K562 (cell line): ENCODE measurements around the gene DOCK8.

Experiments
- CTCF ChIP-seq, 3 experiments: IDR thresholded peaks in 2 of 3; conservative IDR thresholded peaks in 1 of 3; 2 replicates each; pipeline ENCODE4 v1.5.1; 2011 to 2012; ENCODE audit warnings: low read length in 3 of 3, mild to moderate bottlenecking in 3 of 3, control low read depth in 2 of 3, improper control_type of control experiment in 1 of 3, inconsistent platforms in 1 of 3, low read depth in 1 of 3, mixed read lengths in 1 of 3, moderate library complexity in 1 of 3; ENCODE audit not compliant: insufficient read depth in 2 of 3
- POLR2A ChIP-seq: fragments of 450-650 bp; conservative IDR thresholded peaks from 2 replicates; pipeline ENCODE4 v1.6.1; 2016
- TF ChIP-seq, protein P1 (sequence below), 2 experiments: fragments of 450-650 bp; IDR thresholded peaks; 2 replicates each; pipeline ENCODE4 v1.6.1; 2016; ENCODE audit warnings: mild to moderate bottlenecking in 2 of 2, borderline replicate concordance in 1 of 2, low read depth in 1 of 2, moderate library complexity in 1 of 2
- TF ChIP-seq, protein P2 (sequence below), 3 experiments: fragments of 200-800 bp in 1 of 3; sonication (Bioruptor generic) in 1 of 3; sonication (generic) in 1 of 3; formaldehyde crosslinking in 1 of 3; IDR thresholded peaks; 2 replicates each; pipeline versions ENCODE4 v1.6.1 to v1.8.0; 2016 to 2022; ENCODE audit warnings: mild to moderate bottlenecking in 2 of 3, missing compliant biosample characterization in 2 of 3, missing genetic modification characterization in 2 of 3, missing genetic modification reagents in 1 of 3

- TF ChIP-seq, protein P1, sequence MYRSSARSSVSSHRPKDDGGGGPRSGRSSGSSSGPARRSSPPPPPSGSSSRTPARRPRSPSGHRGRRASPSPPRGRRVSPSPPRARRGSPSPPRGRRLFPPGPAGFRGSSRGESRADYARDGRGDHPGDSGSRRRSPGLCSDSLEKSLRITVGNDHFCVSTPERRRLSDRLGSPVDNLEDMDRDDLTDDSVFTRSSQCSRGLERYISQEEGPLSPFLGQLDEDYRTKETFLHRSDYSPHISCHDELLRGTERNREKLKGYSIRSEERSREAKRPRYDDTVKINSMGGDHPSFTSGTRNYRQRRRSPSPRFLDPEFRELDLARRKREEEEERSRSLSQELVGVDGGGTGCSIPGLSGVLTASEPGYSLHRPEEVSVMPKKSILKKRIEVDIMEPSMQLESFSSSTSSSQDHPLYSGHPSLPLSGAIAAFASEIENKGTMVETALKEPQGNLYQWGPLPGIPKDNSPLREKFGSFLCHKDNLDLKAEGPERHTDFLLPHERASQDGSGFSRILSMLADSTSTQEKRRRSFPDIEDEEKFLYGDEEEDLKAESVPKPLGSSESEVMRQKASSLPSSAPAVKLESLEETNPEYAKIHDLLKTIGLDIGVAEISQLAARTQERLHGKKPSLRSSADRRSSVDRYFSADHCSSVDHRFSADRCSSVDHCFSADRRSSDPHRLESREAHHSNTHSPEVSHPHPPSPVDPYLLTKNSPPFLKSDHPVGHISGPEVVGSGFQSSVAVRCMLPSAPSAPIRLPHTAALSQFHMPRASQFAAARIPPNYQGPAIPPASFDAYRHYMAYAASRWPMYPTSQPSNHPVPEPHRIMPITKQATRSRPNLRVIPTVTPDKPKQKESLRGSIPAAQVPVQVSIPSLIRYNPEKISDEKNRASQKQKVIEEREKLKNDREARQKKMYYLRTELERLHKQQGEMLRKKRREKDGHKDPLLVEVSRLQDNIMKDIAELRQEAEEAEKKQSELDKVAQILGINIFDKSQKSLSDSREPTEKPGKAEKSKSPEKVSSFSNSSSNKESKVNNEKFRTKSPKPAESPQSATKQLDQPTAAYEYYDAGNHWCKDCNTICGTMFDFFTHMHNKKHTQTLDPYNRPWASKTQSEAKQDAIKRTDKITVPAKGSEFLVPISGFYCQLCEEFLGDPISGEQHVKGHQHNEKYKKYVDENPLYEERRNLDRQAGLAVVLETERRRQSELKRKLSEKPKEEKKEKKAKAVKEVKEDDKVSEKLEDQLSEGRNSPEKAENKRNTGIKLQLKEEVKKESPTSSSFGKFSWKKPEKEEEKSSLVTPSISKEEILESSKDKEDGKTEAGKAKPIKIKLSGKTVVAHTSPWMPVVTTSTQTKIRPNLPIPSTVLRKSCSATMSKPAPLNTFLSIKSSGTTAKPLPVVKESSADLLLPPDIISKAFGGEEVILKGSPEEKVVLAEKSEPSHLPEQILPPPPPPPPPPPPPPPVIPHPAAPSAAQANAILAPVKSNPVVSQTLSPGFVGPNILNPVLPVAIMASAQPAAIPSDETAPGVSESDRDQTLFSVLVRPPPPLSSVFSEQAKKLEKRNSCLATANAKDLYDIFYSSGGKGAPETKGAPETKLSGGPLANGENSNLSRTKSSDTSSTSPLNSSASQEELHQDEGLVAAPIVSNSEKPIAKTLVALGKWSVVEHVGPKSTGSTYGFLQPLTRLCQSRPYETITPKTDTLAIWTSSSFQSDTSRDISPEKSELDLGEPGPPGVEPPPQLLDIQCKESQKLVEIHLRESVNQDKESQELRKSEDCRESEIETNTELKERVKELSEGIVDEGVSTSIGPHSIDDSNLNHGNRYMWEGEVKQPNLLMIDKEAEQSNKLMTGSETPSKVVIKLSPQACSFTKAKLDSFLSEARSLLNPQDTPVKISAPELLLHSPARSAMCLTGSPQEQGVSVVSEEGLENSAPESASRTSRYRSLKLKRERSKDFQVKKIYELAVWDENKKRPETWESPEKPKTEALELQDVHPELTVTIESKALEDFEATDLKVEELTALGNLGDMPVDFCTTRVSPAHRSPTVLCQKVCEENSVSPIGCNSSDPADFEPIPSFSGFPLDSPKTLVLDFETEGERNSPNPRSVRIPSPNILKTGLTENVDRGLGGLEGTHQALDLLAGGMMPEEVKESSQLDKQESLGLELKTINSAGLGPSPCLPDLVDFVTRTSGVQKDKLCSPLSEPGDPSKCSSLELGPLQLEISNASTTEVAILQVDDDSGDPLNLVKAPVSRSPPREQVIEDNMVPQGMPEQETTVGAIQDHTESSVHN (IDR thresholded peaks at IDR 0.05; ENCODE audit: borderline replicate concordance in 1 of 2, low read depth in 1 of 2) = no peak
- TF ChIP-seq, protein P2, sequence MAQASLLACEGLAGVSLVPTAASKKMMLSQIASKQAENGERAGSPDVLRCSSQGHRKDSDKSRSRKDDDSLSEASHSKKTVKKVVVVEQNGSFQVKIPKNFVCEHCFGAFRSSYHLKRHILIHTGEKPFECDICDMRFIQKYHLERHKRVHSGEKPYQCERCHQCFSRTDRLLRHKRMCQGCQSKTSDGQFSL (CRISPR knock-in tag; IDR thresholded peaks at IDR 0.05) = no peak
- TF ChIP-seq, protein P2 (tag; IDR thresholded peaks at IDR 0.05) = no peak
- TF ChIP-seq CTCF (IDR thresholded peaks at IDR 0.05 in 2 of 3, conservative IDR thresholded peaks at IDR 0.05 in 1 of 3; ENCODE audit: insufficient read depth in 2 of 3, low read depth in 1 of 3, low read length in 3 of 3) (no peak), POLR2A (no peak)
These were observed 212.3 kb downstream of the DOCK8 start for GRCh38 chr9:426976-427375.
